ENCODE measurements around the gene C2orf69.

The C2orf69 gene

GRCh38 chr2:199911052-199911876 lies at the start of gene C2orf69:
C2orf69 (plus strand) TSS chr2:199911293; CDS start chr2:199911439, 146 bp downstream.
- peak; percentile 96 for DNase-seq (ENCODE audit: low read depth)
- H3K4me3 ChIP-seq (ENCODE audit: low read length), result peak within 1 kb of the TSS; percentile 94
- TF ChIP-seq CTCF (conservative IDR thresholded peaks at IDR 0.05; ENCODE audit: low read length), result no peak

DNA sequence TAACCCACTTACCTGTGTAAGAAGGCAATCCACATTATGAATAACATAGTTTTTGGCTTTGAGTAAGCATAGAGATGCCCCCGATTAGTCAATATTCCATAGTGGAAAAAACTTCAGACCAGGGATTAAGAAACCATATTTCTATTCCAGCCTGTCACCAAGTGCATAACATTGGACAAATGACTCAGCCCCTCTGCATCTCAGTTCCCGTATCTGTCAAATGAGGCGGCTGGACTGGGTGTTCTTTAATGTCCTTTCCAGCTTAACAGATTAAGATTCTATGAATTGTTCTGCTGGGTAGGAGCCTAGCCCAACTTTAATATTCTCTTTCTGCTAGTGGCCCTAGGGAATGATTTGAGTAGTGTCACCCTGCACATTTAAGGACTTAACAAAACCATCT lies 48.3 kb upstream of the C2orf69 start:
- no peak for TF ChIP-seq CTCF (conservative IDR thresholded peaks at IDR 0.05; ENCODE audit: low read length)
- peak; percentile 1 for DNase-seq (ENCODE audit: low read depth)
- H3K4me3 ChIP-seq (ENCODE audit: low read length), result no peak overlapping the region

- DNase-seq (ENCODE audit: low read depth), result no peak
- no peak for TF ChIP-seq CTCF (conservative IDR thresholded peaks at IDR 0.05; ENCODE audit: low read length)
- H3K4me3 ChIP-seq (ENCODE audit: low read length), result no peak overlapping the region
Measured at GRCh38 chr2:199865905-199866304, 45.2 kb upstream of the C2orf69 start.

- no peak for TF ChIP-seq CTCF (conservative IDR thresholded peaks at IDR 0.05; ENCODE audit: low read length)
- H3K4me3 ChIP-seq (ENCODE audit: low read length), result no peak overlapping the region
- DNase-seq (ENCODE audit: low read depth), result no peak
Measured at GRCh38 chr2:199868431-199869226, 42.5 kb upstream of the C2orf69 start.

DNA sequence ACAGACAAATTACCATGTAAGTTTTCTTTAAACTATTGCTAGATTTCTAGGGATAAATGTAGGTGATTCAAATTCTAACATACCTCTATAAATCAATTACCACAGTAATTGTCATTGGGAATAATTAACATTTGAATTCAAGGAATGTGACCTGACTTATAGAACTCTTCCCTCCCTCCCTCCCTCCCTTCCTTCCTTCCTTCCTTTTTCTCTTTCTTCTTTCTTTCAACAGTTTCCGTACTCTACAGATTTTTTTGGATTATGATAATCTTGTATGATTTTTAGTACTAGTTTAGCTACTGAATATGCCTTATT lies 41.9 kb upstream of the C2orf69 start:
- TF ChIP-seq CTCF (conservative IDR thresholded peaks at IDR 0.05; ENCODE audit: low read length), result no peak
- no peak overlapping the region for H3K4me3 ChIP-seq (ENCODE audit: low read length)
- DNase-seq (ENCODE audit: low read depth), result no peak

- TF ChIP-seq CTCF (conservative IDR thresholded peaks at IDR 0.05; ENCODE audit: low read length), result no peak
- no peak overlapping the region for H3K4me3 ChIP-seq (ENCODE audit: low read length)
- no peak for DNase-seq (ENCODE audit: low read depth)
Measured at GRCh38 chr2:199869653-199870052, 41.4 kb upstream of the C2orf69 start.

DNA sequence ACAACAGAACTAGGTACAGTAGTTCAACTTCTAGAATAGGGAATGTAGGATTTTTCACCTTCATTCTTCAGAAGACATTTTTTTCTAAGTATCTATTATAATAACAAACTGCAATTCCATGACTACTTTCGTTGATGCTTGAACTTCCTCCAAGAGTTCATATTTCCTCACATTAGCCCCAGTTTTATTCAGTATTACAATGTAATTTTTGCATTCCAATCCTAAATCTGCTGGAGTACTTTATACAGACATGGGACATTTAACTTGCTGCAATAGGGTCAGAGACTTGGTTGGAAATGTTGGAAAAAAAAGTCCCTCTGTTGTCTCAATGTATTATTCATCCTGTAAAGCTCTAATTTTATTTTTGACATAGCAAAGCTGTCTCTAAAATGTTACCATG lies 40.5 kb upstream of the C2orf69 start:
- no peak for TF ChIP-seq CTCF (conservative IDR thresholded peaks at IDR 0.05; ENCODE audit: low read length)
- DNase-seq (ENCODE audit: low read depth), result peak; percentile 14
- no peak overlapping the region for H3K4me3 ChIP-seq (ENCODE audit: low read length)

Measured in AG10803 (cell line).